ENCODE results near the gene ANKRD60.
A peak's percentile ranks its signal among the peaks of the same experiment; 100 is the strongest.

ANKRD60 gene

DNA sequence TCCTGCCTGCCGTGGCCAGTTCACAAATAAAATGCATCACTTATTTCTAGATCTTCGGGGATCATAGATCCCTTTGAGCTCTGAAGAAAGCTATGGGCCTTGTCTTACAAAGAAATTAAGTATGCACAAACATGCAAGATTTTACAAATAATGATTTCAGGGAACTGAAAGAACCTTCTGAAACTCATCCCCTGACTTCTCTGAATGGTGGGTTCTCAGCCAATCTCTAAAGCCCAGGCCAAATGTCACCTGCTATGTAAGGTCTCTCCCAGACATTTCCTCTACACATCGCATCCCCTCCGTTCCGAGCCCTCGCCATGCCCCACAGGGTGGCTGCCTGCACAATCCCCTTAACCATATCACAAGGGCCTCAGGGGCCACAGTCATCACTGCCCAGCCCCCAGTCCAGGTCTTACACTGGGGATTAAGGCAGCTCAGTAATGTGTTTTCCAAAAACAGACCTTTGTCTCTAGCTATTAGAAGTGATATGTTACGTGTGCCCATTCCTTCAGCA, 16.1 kb upstream of the ANKRD60 start:
- no peak for DNase-seq

DNA sequence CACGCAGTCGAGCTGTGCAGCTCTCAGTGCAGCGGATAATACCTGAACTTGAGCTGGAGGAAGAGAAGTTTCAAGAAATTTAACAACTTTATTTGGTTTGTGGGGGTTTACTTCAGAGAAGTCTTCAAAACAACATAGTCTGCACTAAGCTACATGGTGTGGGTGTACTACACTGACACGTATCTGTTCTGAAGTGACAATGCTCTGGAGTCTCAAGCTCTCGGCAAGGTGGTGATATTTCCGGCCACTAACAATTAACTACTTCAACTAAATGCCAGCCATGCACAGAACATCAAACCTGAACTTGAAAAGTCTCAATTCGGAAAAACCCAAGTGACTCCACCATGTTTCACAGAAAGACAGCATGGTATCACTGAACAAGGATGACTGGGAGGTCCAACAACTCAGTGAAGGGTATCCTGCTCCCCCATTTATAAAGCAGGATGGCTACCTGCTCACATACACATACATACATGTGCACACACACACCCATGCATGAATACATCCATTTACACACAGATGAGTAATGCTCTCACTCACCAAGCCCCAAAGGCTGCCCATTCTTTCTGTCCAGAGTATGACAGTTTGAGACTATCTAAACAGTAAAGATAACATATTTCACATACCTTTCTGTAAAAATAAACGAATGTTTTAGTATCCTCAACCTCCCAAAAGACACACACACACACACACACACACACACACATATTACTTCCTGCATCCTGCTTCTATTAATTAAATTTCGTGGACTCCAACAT, 15.4 kb upstream of the ANKRD60 start:
- no peak for DNase-seq

DNA sequence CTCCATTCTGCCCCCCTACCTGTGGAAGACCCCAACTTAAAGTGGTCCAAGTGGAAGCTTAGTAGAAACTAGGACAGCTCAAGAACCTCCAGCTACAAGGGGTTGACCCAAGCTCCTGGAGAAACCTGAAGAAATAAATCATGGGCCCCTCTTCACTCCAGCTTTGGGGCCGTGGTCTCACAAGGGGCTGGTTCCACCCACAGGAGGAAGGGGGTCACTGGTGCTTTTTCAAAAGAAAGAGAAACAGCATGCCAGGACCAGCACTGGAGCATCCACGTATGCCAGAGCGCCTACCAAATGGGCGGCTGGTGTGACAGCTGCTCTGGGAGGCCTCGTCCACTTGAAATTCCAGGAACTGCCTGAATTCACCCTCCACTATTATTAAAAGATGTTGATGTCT, 14.4 kb upstream of the ANKRD60 start:
- DNase-seq = no peak

DNA sequence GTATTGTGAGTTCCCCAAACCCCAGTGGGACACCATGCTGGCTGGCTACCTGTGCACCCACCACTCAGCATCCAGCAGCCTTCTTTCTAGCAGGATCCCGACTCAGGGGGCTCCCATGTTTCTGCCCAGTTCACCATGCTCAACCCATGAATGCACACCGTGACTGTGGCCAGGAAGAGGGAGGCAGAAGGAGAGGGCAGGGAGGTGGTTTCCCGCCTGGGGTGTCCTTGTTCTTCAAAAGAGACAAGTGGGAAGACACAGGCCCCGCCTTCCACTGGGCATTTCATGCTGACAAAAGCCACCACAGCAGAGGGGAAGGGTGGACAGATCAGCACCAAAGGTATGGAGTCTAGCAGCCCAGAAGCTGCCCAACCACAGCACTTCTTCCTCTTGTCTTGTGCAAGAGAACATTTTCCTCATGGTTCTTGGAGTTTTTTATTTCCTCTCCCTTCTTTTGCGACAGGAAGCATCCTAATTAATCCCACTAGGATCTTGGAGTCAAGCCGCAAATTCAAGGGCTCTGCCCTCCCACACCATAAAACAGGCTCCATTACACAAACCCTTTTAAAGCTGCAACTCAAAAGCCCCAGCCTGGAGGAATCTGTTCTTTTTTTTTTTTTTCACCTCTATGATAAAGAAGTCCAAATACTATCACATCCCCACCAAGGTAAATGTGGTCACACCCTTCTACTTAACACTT, 13.5 kb upstream of the ANKRD60 start:
- DNase-seq = no peak

DNA sequence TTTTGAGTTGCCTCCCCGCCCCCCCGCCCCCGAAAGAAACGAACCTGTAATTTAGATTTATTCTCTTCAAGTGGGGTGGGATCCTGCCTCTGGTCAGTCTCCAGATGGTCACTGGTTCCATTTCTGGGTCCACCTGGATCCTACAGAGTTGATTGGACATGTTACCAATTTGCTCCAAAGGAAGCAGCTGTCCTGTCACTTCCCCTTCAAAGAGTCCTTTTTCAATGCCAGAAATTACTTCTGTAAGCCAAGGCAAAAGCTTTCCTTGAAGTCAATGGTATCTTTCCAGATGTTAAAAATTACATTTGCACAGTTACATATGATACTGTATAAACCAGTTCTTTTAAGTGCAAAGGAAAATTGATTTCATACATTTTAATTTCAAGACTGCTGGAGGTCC, 12.0 kb upstream of the ANKRD60 start:
- DNase-seq = no peak

DNA sequence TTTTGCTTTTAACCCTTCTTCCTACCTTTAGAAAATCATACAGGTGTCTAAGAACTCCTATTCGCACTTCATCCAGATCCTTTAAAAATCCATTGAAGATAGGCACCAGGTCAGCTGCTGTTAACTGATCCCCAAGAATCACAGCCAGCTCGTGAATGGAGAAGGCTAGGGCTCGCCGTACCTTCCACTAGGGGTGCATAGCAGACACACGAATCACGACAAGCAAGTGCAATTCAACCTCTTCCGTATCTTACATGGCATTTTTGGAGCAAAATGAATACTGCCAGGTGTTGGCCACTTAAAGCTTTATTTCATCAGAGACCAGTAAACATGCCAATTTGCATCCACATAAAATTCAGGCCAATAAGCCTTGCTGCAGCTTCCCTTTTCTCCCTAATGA, 10.8 kb upstream of the ANKRD60 start:
- no peak for DNase-seq

DNA sequence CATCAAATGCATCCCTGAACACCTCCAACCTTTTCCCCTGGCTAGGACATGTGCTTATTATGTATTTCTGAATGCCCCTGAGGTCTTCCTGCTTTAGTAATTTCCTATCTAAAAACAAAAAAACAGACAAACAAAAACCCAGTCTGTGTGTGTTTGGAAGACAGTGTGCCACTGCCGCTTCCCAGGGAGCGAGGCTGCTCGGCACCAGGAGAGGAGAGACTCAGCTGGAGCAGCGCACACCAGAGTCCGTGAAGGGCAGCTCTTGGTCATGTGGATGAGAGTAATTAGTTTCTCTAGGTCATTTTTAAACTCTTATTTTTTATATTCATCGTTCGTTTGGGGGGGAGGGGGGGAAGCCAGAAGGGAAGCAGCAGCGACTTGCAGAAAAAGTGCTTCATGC, 10.0 kb upstream of the ANKRD60 start:
- DNase-seq = no peak

DNA sequence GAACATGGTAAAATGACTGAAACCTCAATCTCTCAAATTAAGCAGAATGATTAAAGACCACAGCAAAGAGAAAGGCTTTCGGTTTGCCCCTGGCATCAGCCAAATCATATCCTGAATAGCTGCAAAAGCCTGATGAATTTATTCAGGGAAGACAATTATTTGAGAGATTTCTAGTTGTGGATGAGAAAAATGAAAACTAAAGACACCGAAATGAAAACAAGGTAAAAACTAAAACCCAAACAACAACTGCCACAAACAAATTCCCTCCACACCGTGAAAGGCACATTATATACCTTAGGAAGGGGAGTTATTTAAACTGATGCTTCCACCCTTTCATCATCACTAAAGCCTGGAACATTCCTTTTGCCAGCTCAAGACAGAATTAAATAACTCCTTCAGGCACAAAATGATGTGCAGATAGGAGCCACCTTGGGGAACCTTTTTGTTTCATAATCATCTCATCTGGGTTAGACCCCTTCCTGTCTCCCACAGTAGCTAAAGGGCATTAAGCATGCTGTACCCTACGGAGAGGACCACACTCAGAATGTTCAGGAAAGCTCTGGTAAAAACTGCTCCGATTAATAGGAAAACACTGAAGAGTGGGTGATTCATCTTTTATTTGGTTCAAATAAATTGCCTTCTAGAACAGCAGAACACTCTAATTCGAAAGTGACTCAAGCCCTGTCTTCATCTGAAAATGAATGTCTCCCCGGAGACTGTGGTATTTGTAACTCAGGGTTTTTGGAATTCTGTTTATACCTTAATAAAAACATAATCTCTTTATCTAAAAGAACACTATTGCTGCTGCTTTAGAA, 9.1 kb upstream of the ANKRD60 start:
- DNase-seq = no peak

DNA sequence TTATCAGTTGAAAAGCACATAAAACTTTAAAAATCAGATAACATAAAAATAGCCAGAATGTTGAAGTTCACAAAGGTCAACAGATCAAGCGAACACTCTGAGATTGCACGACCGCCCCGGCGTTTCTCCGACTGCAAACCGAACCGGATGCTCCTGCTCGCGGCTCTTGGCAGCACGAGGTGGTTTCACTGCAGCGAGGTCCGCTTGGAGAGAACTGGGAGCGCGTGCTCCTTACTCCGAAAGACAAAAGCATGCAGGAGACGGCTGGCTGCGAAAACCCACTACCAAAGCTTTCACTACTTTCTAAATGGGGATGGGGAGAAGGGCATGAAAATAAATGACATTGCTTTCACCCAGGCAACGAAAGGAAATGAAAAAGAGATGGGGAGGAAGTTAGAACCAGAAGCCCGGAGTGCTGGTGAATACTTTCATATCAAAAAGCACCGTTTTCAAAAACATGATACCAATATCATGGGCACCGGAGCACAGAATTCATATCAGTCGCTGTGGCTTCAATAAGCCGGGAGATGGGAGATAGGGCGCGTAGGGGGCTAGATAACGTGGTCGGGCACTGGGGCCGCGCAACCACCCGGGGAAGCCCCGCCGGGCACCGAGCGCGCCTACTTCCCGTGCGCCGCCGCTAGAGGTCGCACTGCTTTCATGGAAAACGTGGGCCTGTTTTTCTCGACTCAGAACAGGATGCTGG, 8.3 kb upstream of the ANKRD60 start:
- peak; percentile 91 for DNase-seq

DNA sequence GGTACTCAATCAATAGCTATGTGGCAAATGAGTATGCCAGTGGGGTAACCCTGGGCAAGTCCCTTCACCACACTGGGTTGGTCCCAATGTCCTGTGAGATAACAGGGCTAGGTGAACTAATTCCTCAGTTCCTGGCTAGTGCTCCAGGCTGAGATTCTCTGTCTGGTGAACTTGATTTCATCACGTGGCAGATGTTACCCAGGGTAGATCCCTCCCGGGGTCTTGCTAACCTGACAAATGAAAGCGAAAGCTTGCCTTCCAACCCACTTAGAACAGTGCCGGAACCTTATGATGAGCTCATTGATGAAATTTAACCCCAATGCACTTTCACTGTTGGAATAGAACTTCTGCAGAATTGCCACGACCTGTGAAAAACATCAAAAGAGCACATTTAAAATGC, 6.6 kb upstream of the ANKRD60 start:
- no peak for DNase-seq

DNA sequence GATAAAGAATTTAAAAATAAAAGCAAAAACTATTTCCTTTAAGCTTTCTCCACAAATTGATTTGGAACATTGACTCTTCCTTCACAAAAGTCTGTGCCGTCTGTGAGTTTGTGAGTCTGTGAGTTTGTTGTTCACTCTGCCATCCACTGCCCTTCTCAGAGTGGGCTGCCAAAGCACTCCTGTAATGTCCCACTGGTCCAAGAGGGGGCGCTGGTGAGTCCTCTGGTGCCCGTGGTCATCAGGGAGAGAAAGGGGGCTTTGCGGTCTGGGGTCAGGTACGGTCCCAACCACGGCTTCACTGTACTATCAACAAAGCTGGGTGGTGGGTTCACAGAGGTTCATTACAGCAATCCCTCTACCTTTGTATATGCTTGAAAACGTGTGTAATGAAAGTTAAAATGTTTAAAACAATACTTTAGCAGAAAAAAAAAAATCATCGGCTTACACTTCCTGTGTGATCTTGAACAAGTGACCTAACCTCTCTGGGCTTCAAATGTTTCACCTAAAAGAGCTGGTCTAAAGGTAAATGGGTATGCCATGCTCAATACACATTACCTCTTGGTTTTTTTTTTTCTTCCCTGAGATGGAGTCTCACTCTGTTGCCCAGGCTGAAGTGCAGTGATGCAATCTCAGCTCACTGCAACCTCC, 5.6 kb upstream of the ANKRD60 start:
- peak; percentile 71 for DNase-seq

DNA sequence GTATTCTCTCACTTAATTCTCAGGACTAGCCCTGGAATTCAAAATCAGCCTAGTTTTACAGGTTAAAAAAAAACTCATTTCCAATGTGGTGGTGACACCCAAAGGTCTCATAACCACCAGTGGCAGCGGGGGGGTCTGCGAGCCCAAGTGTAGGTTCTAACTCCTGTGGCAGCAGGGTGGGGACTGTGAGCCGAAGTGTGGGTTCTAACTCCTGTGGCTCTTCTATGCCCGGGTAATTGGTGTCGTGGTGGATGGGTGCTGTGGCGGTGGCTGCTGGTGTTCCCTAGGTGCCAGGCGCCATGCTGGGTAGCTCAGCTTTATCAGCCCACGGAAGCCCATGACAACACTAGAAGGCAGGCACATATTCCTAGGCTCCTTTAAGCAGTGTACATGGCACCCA, 4.9 kb upstream of the ANKRD60 start:
- no peak for DNase-seq

DNA sequence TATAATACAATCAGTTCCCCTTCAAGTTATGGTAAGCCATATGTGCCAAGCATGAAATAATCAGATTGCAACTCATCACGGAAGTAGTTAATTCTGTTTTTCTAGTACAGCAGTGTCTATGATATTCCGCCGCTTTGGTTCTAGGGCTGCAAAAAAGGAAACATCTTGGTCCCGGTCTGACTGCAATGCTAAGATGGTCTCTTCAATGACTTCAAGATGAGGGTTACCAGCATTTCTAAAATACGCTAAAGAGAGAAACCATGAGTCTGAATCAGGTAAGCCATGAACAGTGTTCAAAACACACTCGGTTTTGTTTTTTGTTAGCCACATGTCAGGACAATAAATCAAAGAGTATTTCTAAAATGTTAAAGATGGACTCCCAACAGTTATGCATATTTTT, 3.2 kb upstream of the ANKRD60 start:
- peak; percentile 94 for DNase-seq

DNA sequence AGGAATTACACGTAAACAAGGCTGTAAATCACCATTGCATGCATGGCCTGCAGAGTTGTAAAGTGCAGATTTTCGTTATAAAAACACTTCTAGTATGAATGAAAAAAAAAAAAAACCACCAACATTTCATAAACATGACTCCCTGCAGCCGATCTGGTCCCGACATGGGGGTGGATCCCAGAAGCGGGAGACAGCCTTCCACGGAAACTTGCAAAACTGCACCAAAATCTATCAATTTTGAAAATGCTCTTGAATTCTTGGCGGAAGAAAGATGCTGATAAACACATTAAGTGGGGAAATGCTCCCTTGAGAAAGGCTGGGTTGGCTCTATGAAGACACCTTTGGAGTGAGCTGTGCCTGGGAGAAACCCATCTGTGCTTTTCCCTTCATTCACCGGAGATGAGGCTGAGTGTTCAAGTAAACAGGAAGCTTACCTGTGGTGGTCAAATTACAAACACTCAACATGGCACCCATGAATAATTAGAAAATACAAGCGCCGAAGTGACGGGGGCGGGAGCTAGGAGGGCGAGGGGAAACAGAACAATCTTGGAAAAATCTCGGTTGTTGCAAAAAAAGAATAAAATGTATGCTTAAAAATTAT, 845 bp upstream of the ANKRD60 start:
- DNase-seq = no peak

DNA sequence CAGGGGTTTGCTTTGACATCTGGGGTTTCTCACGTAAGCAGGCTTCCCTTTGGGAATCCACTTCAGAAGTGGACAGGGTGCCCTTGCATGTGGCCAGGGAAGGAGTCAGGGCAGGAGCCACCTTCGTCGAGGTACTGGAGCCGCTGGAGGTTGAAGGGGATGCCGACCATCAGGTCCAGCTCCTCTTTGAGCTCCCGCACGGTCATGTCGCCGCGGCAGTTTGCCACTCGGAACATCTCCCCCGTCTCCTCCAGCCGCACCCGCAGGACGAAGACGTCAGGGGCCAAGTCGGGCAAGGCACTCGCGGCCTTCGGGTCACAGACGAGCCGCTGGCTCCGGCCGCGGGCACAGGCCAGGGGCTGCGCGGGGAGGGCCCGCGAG, 360 bp downstream of the ANKRD60 start:
- DNase-seq = peak; percentile 52

DNA sequence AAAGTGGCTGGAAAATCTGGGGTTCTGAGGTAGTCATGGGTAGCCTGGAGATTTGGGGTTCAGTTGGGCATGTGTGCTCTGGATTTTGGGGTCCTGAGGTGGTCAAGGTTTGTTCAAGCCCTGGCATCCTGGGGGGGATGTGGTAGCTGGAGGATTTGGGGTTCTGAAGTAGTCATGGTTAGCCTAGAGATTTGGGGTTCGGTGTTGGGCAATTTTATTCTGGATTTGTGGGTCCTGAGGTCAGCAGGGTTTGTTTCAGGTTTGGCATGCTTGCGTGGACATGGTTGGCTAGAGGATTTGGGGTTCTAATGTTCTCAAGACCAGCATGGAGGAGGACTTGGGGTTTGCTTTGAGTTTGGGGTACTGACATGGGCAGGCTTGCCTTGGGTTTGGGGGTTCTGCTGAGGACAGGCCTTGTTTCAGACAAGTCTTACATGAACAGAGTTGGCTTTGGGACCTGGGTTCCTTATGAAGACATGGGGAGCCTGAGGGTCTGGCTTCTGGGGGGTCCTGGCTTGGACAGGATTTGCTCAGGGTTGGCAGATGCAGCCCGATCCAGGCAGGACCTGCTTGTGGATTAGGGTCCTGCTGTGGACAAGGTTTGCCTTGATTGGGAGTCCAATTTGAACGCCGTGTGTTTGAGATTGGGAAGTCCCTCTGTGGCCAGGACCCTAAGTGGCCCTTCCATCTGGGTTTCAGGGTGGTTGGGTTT, 906 bp downstream of the ANKRD60 start:
- no peak for DNase-seq

DNA sequence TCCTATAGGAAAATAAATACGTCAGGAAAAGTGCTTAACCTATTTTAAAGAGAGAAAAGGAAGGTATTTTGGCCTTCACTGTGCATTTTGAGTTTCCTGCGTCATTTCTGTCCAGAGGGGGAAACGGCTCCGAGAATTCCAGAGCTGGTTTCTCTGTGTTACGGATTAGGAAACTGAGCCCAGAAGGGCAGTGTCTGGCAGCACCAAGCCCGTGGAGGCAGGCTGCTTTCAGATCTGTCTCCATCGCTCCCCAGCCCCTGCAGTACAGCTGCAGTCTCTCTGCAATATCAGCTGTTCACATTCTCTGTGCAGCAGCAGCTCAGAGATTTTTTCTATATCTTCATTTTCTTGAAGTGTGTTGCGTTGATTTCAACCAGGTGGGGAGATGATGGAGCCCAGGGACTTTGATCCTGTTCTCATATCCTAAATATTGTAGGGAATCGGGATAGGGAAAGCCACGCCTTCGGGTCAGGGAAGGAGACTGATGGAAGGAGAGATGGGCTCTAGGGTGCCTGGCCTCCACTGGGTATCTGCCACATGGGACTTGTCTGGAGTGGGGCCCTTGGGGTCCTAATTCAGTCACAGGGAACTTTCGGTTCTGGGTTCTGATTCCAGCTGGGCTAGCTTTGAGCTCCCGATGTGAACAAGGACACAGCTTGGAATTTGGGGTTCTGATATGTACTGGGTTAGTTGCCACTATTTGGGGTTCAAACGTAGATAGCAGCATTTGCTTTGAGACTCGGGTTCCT, 2.8 kb downstream of the ANKRD60 start:
- DNase-seq = no peak

DNA sequence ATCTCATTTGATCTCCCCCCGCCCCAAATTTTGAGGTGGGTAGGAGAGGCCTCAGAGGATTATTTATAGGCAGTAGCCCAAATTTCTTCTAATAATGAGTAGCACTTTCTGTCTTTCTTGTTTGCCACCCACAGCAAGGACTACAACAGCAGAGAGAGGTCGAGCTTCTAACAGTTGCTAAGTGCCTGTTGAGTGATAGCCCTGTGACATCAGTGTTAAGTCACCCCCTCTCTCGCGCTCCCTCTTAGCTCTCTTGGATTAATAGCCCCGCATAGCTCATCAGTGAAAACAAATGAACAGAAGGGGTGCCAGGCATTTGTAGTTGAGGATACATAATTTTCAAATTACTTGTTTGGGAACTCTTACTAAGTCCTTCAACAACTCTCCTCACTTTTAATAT, 3.5 kb downstream of the ANKRD60 start:
- no peak for DNase-seq

DNA sequence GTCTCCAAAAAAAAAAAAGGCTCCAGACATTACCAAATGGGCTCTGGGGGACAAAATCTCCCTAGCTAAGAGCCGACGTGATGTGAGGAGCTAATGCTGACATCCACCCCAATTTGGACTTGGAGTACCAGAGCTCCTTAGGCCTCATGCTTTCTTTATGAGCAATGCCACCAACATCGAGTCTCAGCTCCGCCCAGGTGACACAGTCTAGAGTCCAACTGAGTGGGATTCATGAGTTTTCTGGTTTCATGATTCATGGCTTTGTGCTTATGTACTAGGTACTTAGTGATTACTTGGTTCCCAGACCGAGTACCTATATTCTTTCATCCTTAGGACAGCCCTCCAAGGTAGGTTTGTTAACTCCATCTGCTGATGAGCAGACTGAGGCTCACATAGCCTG, 4.4 kb downstream of the ANKRD60 start:
- DNase-seq = no peak

DNA sequence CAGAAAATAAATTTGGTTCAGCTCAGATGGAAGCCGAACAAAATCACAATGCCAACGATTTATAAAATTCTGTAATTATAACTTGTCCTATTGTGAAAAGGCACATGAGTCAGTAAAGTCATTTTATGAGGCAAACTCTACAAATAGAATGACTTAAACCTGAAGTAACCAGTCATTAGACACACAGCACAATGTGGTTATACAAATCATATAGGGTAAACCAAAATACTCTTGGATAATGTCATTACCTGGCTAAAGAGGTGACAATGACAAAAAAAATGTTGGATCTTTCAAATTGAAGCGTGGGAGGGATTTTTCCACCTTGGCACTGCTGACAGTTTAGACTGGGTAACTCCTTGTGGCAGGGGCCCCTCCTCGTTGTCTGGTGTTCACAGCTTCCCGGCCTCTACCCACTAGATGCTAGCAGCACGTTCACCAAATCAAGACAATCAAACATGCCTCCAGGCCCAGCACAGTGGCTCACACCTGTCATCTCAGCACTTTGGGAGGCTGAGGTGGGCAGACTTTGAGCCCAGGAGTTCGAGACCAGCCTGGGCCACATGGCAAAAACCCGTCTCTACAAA, 5.0 kb downstream of the ANKRD60 start:
- no peak for DNase-seq

Data from eye (tissue), 1 donor.